GM23338 (cell line): ENCODE data around the gene SEC63. TPM values are rescaled to one million over a fixed set of nuclear protein-coding genes. Genes with fewer than 3 reads are reported as not detected.

Experiments
- ATAC-seq: fragments of 200-7000 bp; cut with Tn5 transposase; 3 replicates; pipeline ENCODE4 v1.9.1; 2020
- DNase-seq: peaks from one replicate; pipeline ENCODE4 v3.0.0-alpha.2; 2015; ENCODE audit warnings: low spot score
- H2AFZ ChIP-seq: fragments of 200-600 bp; sonication (generic); 2 replicates; pipeline ENCODE4 v1.8.0; 2016; ENCODE audit warnings: antibody characterized with exemption, mild to moderate bottlenecking, moderate library complexity
- H3F3A ChIP-seq: fragments of 200-600 bp; sonication (generic); replicated peaks from 2 replicates; pipeline ENCODE4 v1.8.0; 2017; ENCODE audit warnings: antibody characterized with exemption, mixed run types, low read depth
- H3K27ac ChIP-seq: fragments of 200-600 bp; sonication (generic); 2 replicates; pipeline ENCODE4 v1.6.1; 2016; ENCODE audit warnings: low read depth
- H3K27me3 ChIP-seq: fragments of 200-600 bp; sonication (generic); 2 replicates; pipeline ENCODE4 v1.8.0; 2016; ENCODE audit warnings: mild to moderate bottlenecking, mixed run types, moderate library complexity; ENCODE audit not compliant: insufficient read depth
- H3K36me3 ChIP-seq: fragments of 200-600 bp; sonication (generic); 2 replicates; pipeline ENCODE4 v1.8.0; 2016; ENCODE audit warnings: mild to moderate bottlenecking; ENCODE audit not compliant: insufficient read depth
- H3K4me1 ChIP-seq: fragments of 200-600 bp; sonication (generic); 2 replicates; pipeline ENCODE4 v1.8.0; 2016; ENCODE audit warnings: mild to moderate bottlenecking, moderate library complexity; ENCODE audit not compliant: insufficient read depth
- H3K4me2 ChIP-seq: fragments of 200-600 bp; sonication (generic); 2 replicates; pipeline ENCODE4 v1.7.1; 2017; ENCODE audit warnings: mixed run types
- H3K4me3 ChIP-seq: fragments of 200-600 bp; sonication (generic); 2 replicates; pipeline ENCODE4 v1.6.1; 2016; ENCODE audit warnings: mixed run types
- H3K79me2 ChIP-seq: fragments of 200-600 bp; sonication (generic); replicated peaks from 2 replicates; pipeline ENCODE4 v1.8.0; 2017; ENCODE audit warnings: mild to moderate bottlenecking; ENCODE audit not compliant: insufficient read depth
- H3K9me2 ChIP-seq: fragments of 200-600 bp; sonication (generic); 2 replicates; pipeline ENCODE4 v1.8.0; 2017; ENCODE audit not compliant: insufficient read depth
- H4K20me1 ChIP-seq: fragments of 200-600 bp; sonication (generic); replicated peaks from 2 replicates; pipeline ENCODE4 v1.8.0; 2017; ENCODE audit warnings: mild to moderate bottlenecking; ENCODE audit not compliant: insufficient read depth
- H3K27ac Mint-ChIP-seq: 2 replicates; pipeline ENCODE4 v1.8.0; 2020; ENCODE audit warnings: inconsistent platforms, mild to moderate bottlenecking, moderate library complexity, mixed read lengths
- H3K27me3 Mint-ChIP-seq: 3 replicates; pipeline ENCODE4 v1.8.0; 2022; ENCODE audit warnings: low read depth, mild to moderate bottlenecking, moderate library complexity, mixed read lengths, inconsistent platforms; ENCODE audit not compliant: insufficient read depth, poor library complexity
- H3K36me3 Mint-ChIP-seq: 3 replicates; pipeline ENCODE4 v1.8.0; 2021; ENCODE audit warnings: low read depth, mild to moderate bottlenecking, inconsistent platforms, moderate library complexity, mixed read lengths
- H3K4me1 Mint-ChIP-seq: 3 replicates; pipeline ENCODE4 v1.8.0; 2020; ENCODE audit warnings: mild to moderate bottlenecking, inconsistent platforms, mixed read lengths
- H3K4me3 Mint-ChIP-seq: 3 replicates; pipeline ENCODE4 v1.8.0; 2021; ENCODE audit warnings: moderate library complexity, mild to moderate bottlenecking, inconsistent platforms, mixed read lengths
- H3K9me3 Mint-ChIP-seq: 3 replicates; pipeline ENCODE4 v1.8.0; 2020; ENCODE audit warnings: moderate library complexity, mild to moderate bottlenecking, inconsistent platforms, mixed read lengths
- CREB1 ChIP-seq: fragments of 250-450 bp; sonication (Bioruptor Pico); IDR thresholded peaks from 2 replicates; pipeline ENCODE4 v1.5.0; 2020; ENCODE audit warnings: low read depth, mild to moderate bottlenecking, moderate library complexity
- CTCF ChIP-seq, 2 experiments: fragments of 200-600 bp in 1 of 2; sonication (generic) in 1 of 2; conservative IDR thresholded peaks; 2 replicates each; pipeline versions ENCODE4 v1.5.1 to v1.6.1; 2016 to 2017; ENCODE audit warnings: antibody characterized with exemption in 2 of 2, low read depth in 2 of 2, mild to moderate bottlenecking in 2 of 2, moderate library complexity in 1 of 2
- ETS1 ChIP-seq: IDR thresholded peaks from 2 replicates; pipeline ENCODE4 v1.6.1; 2016; ENCODE audit warnings: antibody characterized with exemption
- EZH2 ChIP-seq: fragments of 200-600 bp; sonication (generic); IDR thresholded peaks from one replicate; pipeline ENCODE4 v1.8.0; 2017; ENCODE audit warnings: antibody characterized with exemption, mild to moderate bottlenecking, low read depth; ENCODE audit not compliant: unreplicated experiment
- EZH2phosphoT487 ChIP-seq: fragments of 200-600 bp; sonication (generic); IDR thresholded peaks from one replicate; pipeline ENCODE4 v1.8.1; 2018; ENCODE audit warnings: antibody characterized with exemption; ENCODE audit not compliant: unreplicated experiment
- JUNB ChIP-seq: IDR thresholded peaks from one replicate; pipeline ENCODE4 v1.6.1; 2016; ENCODE audit warnings: antibody characterized with exemption; ENCODE audit not compliant: unreplicated experiment
- NANOG ChIP-seq: IDR thresholded peaks from 2 replicates; pipeline ENCODE4 v1.6.1; 2016; ENCODE audit warnings: antibody characterized with exemption, borderline replicate concordance
- POLR2AphosphoS5 ChIP-seq: IDR thresholded peaks from 2 replicates; pipeline ENCODE4 v1.6.1; 2016; ENCODE audit warnings: antibody characterized with exemption, low read depth
- REST ChIP-seq: IDR thresholded peaks from one replicate; pipeline ENCODE4 v1.6.1; 2018; ENCODE audit warnings: antibody characterized with exemption; ENCODE audit not compliant: unreplicated experiment
- STAT1 ChIP-seq: IDR thresholded peaks from one replicate; pipeline ENCODE4 v1.6.1; 2016; ENCODE audit warnings: antibody characterized with exemption; ENCODE audit not compliant: unreplicated experiment
- ZNF114 ChIP-seq: fragments of 250-450 bp; sonication (Bioruptor Pico); IDR thresholded peaks from 2 replicates; pipeline ENCODE4 v1.5.0; 2020; ENCODE audit warnings: mild to moderate bottlenecking, moderate library complexity
- ZNF331 ChIP-seq: fragments of 250-450 bp; sonication (Bioruptor Pico); IDR thresholded peaks from 2 replicates; pipeline ENCODE4 v1.5.0; 2020; ENCODE audit warnings: low read depth, mild to moderate bottlenecking, moderate library complexity
- ZNF462 ChIP-seq: fragments of 250-450 bp; sonication (Bioruptor Pico); IDR thresholded peaks from 2 replicates; pipeline ENCODE4 v1.5.0; 2020; ENCODE audit warnings: mild to moderate bottlenecking, moderate library complexity
- polyA plus RNA-seq: library from polyadenylated mRNA; unstranded; fragments of >200 nt; fragmentation: Nextera tagmentation; extraction: Ambion mirVana; gene quantifications from 2 replicates; pipeline ENCODE4 v1.2.1, GENCODE V29; 2016
- total RNA-seq: library from RNA; depleted of rRNA; stranded (reverse); fragments of >200 nt; shearing (Covaris generic); gene quantifications from 2 replicates; pipeline ENCODE4 v1.2.3, GENCODE V29; 2014

The SEC63 gene
- total and polyA plus RNA-seq, 2 experiments from 2014 or later = 48.2 to 124 TPM

- ATAC-seq (no peak), DNase-seq (no peak)
- Histone ChIP-seq H3K79me2 (no peaks in the 10 kb centered on the region), H3K27me3 (no peaks in the 10 kb centered on the region), H3F3A (no peaks in the 10 kb centered on the region), H3K36me3 (no peaks in the 10 kb centered on the region), H4K20me1 (no peaks in the 10 kb centered on the region), H3K9me2 (no peaks in the 10 kb centered on the region), H2AFZ (no peak overlapping the region), H3K4me2 (no peak overlapping the region), H3K4me1 (peaks cover 10% of the 10 kb centered on the region), H3K27ac (no peak overlapping the region), H3K4me3 (no peak overlapping the region)
- H3K4me1 Mint-ChIP-seq = peaks cover 29% of the 10 kb centered on the region
- no peak overlapping the region for H3K4me3 Mint-ChIP-seq
- H3K36me3 Mint-ChIP-seq = peaks cover 3% of the 10 kb centered on the region; the same call in 1 of the 3 replicates
- peaks cover 8% of the 10 kb centered on the region for H3K27me3 Mint-ChIP-seq
- no peak for TF ChIP-seq ZNF462 (CRISPR knock-in tag)
- TF ChIP-seq JUNB = no peak
- no peak for TF ChIP-seq POLR2AphosphoS5
- no peak for TF ChIP-seq EZH2phosphoT487
- TF ChIP-seq ETS1 = no peak
- no peak for TF ChIP-seq CREB1 (CRISPR knock-in tag)
- no peak for TF ChIP-seq NANOG
- no peak for TF ChIP-seq ZNF114 (CRISPR knock-in tag)
- TF ChIP-seq EZH2 = no peak
- no peak for TF ChIP-seq CTCF (conservative IDR thresholded peaks at IDR 0.05; ENCODE audit: low read depth in 2 of 2)
- no peak for TF ChIP-seq STAT1
- no peak for TF ChIP-seq ZNF331 (CRISPR knock-in tag)
- no peak for TF ChIP-seq REST
- peaks cover 4% of the 10 kb centered on the region; the same call in 2 of the 3 replicates for H3K9me3 Mint-ChIP-seq
- H3K27ac Mint-ChIP-seq = no peak overlapping the region
These were observed 95.6 kb downstream of the SEC63 start for GRCh38 chr6:107862383-107862782.
